IMR-90 (cell line): ENCODE data around the gene DHCR24. TPM values are rescaled to one million over a fixed set of nuclear protein-coding genes. Genes with fewer than 3 reads are reported as not detected.

Experiments
- ATAC-seq: fragments of 200-7000 bp; cut with Tn5 transposase; 2 replicates; pipeline ENCODE4 v1.9.1; 2020; ENCODE audit warnings: low read depth, mild to moderate bottlenecking, moderate library complexity
- BruUV-seq: library from RNA; stranded (reverse); fragments of 400-500 nt; replicated peaks from 2 replicates; lab custom pipeline; 2021; lab: Mats Ljungman, UMichigan
- CTCF ChIA-PET: fragments of 300-600 bp; formaldehyde crosslinking; extraction: SDS; loops from one replicate; lab custom pipeline; 2021; ENCODE audit warnings: antibody characterized with exemption; lab: Yijun Ruan, JAX
- POLR2A ChIA-PET: fragments of 300-600 bp; sonication (Branson Sonifier 250); formaldehyde crosslinking; loops from one replicate; lab custom pipeline; 2022; ENCODE audit warnings: antibody characterized with exemption; ENCODE audit not compliant: unreplicated experiment; lab: Charles Lee
- DNase-seq: peaks from one replicate; pipeline ENCODE4 v3.0.0; 2013
- H2AFZ ChIP-seq: replicated peaks from 2 replicates; pipeline ENCODE3; 2013; ENCODE audit warnings: low read length, mild to moderate bottlenecking; ENCODE audit not compliant: poor library complexity
- H2AK5ac ChIP-seq: 2 replicates; pipeline ENCODE4 v1.6.1; 2013; ENCODE audit warnings: low read depth, low read length, inconsistent platforms
- H2AK9ac ChIP-seq: replicated peaks from 2 replicates; pipeline ENCODE3; 2013; ENCODE audit warnings: mild to moderate bottlenecking, low read depth, low read length, moderate library complexity; ENCODE audit not compliant: poor library complexity
- H2BK120ac ChIP-seq: 2 replicates; pipeline ENCODE4 v1.6.1; 2013; ENCODE audit warnings: low read depth, low read length, inconsistent platforms
- H2BK15ac ChIP-seq: 3 replicates; pipeline ENCODE4 v1.6.1; 2013; ENCODE audit warnings: low read depth, low read length, inconsistent platforms
- H2BK20ac ChIP-seq: 2 replicates; pipeline ENCODE4 v1.6.1; 2013; ENCODE audit warnings: low read depth, mild to moderate bottlenecking, inconsistent platforms, low read length, moderate library complexity
- H2BK5ac ChIP-seq: 2 replicates; pipeline ENCODE4 v1.6.1; 2013; ENCODE audit warnings: mild to moderate bottlenecking, low read depth, low read length, inconsistent platforms; ENCODE audit not compliant: poor library complexity, severe bottlenecking
- H3K14ac ChIP-seq: replicated peaks from 2 replicates; pipeline ENCODE4 v1.6.1; 2013; ENCODE audit warnings: low read depth, low read length, inconsistent platforms
- H3K18ac ChIP-seq: 2 replicates; pipeline ENCODE4 v1.6.1; 2013; ENCODE audit warnings: low read depth, low read length, control low read depth
- H3K23ac ChIP-seq: 2 replicates; pipeline ENCODE4 v1.6.1; 2013; ENCODE audit warnings: low read depth, low read length, inconsistent platforms
- H3K27ac ChIP-seq: 2 replicates; pipeline ENCODE4 v1.5.1; 2013; ENCODE audit warnings: mild to moderate bottlenecking, control low read depth, low read length; ENCODE audit not compliant: insufficient read depth
- H3K27me3 ChIP-seq: 2 replicates; pipeline ENCODE4 v1.6.1; 2013; ENCODE audit warnings: low read length; ENCODE audit not compliant: control insufficient read depth, insufficient read depth
- H3K36me3 ChIP-seq: 2 replicates; pipeline ENCODE4 v1.6.1; 2013; ENCODE audit warnings: low read length, mixed read lengths; ENCODE audit not compliant: control insufficient read depth, insufficient read depth
- H3K4ac ChIP-seq: 2 replicates; pipeline ENCODE4 v1.6.1; 2013; ENCODE audit warnings: low read depth, low read length, inconsistent platforms
- H3K4me1 ChIP-seq: 2 replicates; pipeline ENCODE4 v1.6.1; 2013; ENCODE audit warnings: low read length, mixed read lengths; ENCODE audit not compliant: control insufficient read depth, insufficient read depth
- H3K4me2 ChIP-seq: 2 replicates; pipeline ENCODE4 v1.6.1; 2013; ENCODE audit warnings: low read depth, mild to moderate bottlenecking, control low read depth, low read length, moderate library complexity
- H3K4me3 ChIP-seq: 2 replicates; pipeline ENCODE4 v1.5.1; 2013; ENCODE audit warnings: low read depth, mild to moderate bottlenecking, control low read depth, low read length, moderate library complexity; ENCODE audit not compliant: insufficient read depth
- H3K56ac ChIP-seq: 2 replicates; pipeline ENCODE4 v1.6.1; 2013; ENCODE audit warnings: low read length, inconsistent platforms; ENCODE audit not compliant: insufficient read depth; ENCODE audit errors: extremely low read depth
- H3K79me1 ChIP-seq, 2 experiments: 2 replicates each; pipeline ENCODE4 v1.6.1; 2013; ENCODE audit warnings: low read length in 2 of 2, inconsistent platforms in 1 of 2, low read depth in 1 of 2
- H3K9ac ChIP-seq: 2 replicates; pipeline ENCODE4 v1.6.1; 2013; ENCODE audit warnings: low read depth, low read length, control low read depth
- H3K9me1 ChIP-seq: 2 replicates; pipeline ENCODE4 v1.6.1; 2013; ENCODE audit warnings: low read length, inconsistent platforms; ENCODE audit not compliant: insufficient read depth
- H3K9me3 ChIP-seq: 2 replicates; pipeline ENCODE4 v1.6.1; 2013; ENCODE audit warnings: low read length; ENCODE audit not compliant: control insufficient read depth, insufficient read depth
- H4K20me1 ChIP-seq: 2 replicates; pipeline ENCODE4 v1.6.1; 2013; ENCODE audit warnings: low read length, inconsistent platforms; ENCODE audit not compliant: insufficient read depth
- H4K5ac ChIP-seq: 2 replicates; pipeline ENCODE4 v1.6.1; 2013; ENCODE audit warnings: mild to moderate bottlenecking, low read depth, low read length, control low read depth
- H4K8ac ChIP-seq, 2 experiments: 2 replicates each; pipeline ENCODE4 v1.6.1; 2013; ENCODE audit warnings: low read depth in 2 of 2, low read length in 2 of 2, control low read depth in 1 of 2, inconsistent platforms in 1 of 2
- H4K91ac ChIP-seq: 2 replicates; pipeline ENCODE4 v1.6.1; 2013; ENCODE audit warnings: low read depth, low read length, inconsistent platforms; ENCODE audit not compliant: insufficient read depth
- BHLHE40 ChIP-seq: fragments of 150-350 bp; IDR thresholded peaks from 2 replicates; pipeline ENCODE4 v1.6.1; 2016; ENCODE audit warnings: mild to moderate bottlenecking, low read depth, low read length
- CEBPB ChIP-seq: IDR thresholded peaks from 2 replicates; pipeline ENCODE4 v1.6.1; 2012; ENCODE audit warnings: low read depth, low read length, improper control_type of control experiment
- CHD1 ChIP-seq: IDR thresholded peaks from 2 replicates; pipeline ENCODE4 v1.6.1; 2012; ENCODE audit warnings: low read depth, low read length, improper control_type of control experiment
- CTCF ChIP-seq: conservative IDR thresholded peaks from 2 replicates; pipeline ENCODE4 v1.5.1; 2012; ENCODE audit warnings: mild to moderate bottlenecking, low read depth, low read length, improper control_type of control experiment
- ELK1 ChIP-seq: fragments of 150-350 bp; IDR thresholded peaks from 2 replicates; pipeline ENCODE4 v1.6.1; 2016; ENCODE audit warnings: low read depth, mild to moderate bottlenecking, low read length, moderate library complexity, borderline replicate concordance
- FOS ChIP-seq: fragments of 150-350 bp; IDR thresholded peaks from 2 replicates; pipeline ENCODE4 v1.6.1; 2016; ENCODE audit warnings: low read depth, low read length
- MAFK ChIP-seq: IDR thresholded peaks from 2 replicates; pipeline ENCODE4 v1.6.1; 2012; ENCODE audit warnings: low read depth, low read length, improper control_type of control experiment
- MAZ ChIP-seq: IDR thresholded peaks from 2 replicates; pipeline ENCODE4 v1.6.1; 2012; ENCODE audit warnings: low read depth, mild to moderate bottlenecking, low read length, improper control_type of control experiment, moderate library complexity, borderline replicate concordance
- MXI1 ChIP-seq: IDR thresholded peaks from 2 replicates; pipeline ENCODE4 v1.6.1; 2012; ENCODE audit warnings: low read depth, mild to moderate bottlenecking, low read length, moderate library complexity, borderline replicate concordance
- NFE2L2 ChIP-seq: fragments of 150-350 bp; IDR thresholded peaks from 2 replicates; pipeline ENCODE4 v1.6.1; 2016; ENCODE audit warnings: low read depth, mild to moderate bottlenecking, low read length
- POLR2A ChIP-seq: IDR thresholded peaks from 2 replicates; pipeline ENCODE4 v1.6.1; 2012; ENCODE audit warnings: mild to moderate bottlenecking, low read depth, low read length
- RAD21 ChIP-seq: IDR thresholded peaks from 2 replicates; pipeline ENCODE4 v1.6.1; 2012; ENCODE audit warnings: low read length, improper control_type of control experiment
- RCOR1 ChIP-seq: IDR thresholded peaks from 2 replicates; pipeline ENCODE4 v1.6.1; 2012; ENCODE audit warnings: mild to moderate bottlenecking, low read length, improper control_type of control experiment; ENCODE audit not compliant: insufficient replicate concordance
- RFX5 ChIP-seq: IDR thresholded peaks from 2 replicates; pipeline ENCODE4 v1.8.0; 2012; ENCODE audit warnings: low read depth, mild to moderate bottlenecking, low read length, moderate library complexity
- SMC3 ChIP-seq: fragments of 150-350 bp; IDR thresholded peaks from 2 replicates; pipeline ENCODE4 v1.6.1; 2016; ENCODE audit warnings: low read depth, mild to moderate bottlenecking, antibody characterized with exemption, low read length, moderate library complexity
- USF2 ChIP-seq: fragments of 150-350 bp; IDR thresholded peaks from 2 replicates; pipeline ENCODE4 v1.6.1; 2017; ENCODE audit warnings: mild to moderate bottlenecking, antibody characterized with exemption, low read length, low read depth
- WGBS, 2 experiments: methylation state at CpG; one replicate each; pipeline versions ENCODE4 v1.1.5 to v1.1.7; 2013; ENCODE audit warnings: missing lambda C conversion rate in 2 of 2; ENCODE audit not compliant: insufficient read length in 1 of 2; ENCODE audit errors: extremely low coverage in 2 of 2; 5-methylcytosine and 5-hydroxymethylcytosine counted together
- dilution Hi-C: fragments of 300-500 bp; cut with HindIII; formaldehyde crosslinking; loops from one replicate; pipeline ENCODE4 v1.14.3; 2018; ENCODE audit warnings: low sequenced_read_pairs; ENCODE audit not compliant: unreplicated experiment
- in situ Hi-C: fragments of 300-500 bp; cut with MboI; formaldehyde crosslinking; loops from 3 replicates; pipeline ENCODE4 v1.14.3; 2019; ENCODE audit warnings: low sequenced_read_pairs, inconsistent platforms, mixed read lengths
- intact Hi-C: fragments of 100-400 bp; cut with micrococcal nuclease; formaldehyde crosslinking; loops from 2 replicates; pipeline ENCODE4 v1.10.0; 2022
- polyA plus RNA-seq, 3 experiments: library from polyadenylated mRNA; depleted of rRNA; stranded (reverse); fragments of >200 nt; gene quantifications; 2 replicates each; pipeline ENCODE4 v1.2.3, GENCODE V29; 2012; ENCODE audit warnings: low replicate concordance in 1 of 3
- total RNA-seq: library from RNA; depleted of rRNA; stranded (reverse); fragments of >200 nt; gene quantifications from 2 replicates; pipeline ENCODE4 v1.2.3, GENCODE V29; 2012

The DHCR24 gene
- total and polyA plus RNA-seq, 2 of the 4 experiments (the other 2 are of a cell fraction): 130 to 194 TPM

- BruUV-seq: no TSS peak
- ATAC-seq: no peak
- dilution Hi-C loops: no loop called here
These were observed 33.1 kb downstream of the DHCR24 start for GRCh38 chr1:54853793-54854370.

More at GRCh38 chr1:54853793-54854370, 33.1 kb downstream of the DHCR24 start:
- Histone ChIP-seq H3K56ac (no peak overlapping the region), H2BK15ac (no peak overlapping the region), H3K9ac (no peak overlapping the region), H2BK120ac (peak overlapping the region; percentile 13; the same call in 1 of the 2 replicates), H3K27ac (no peak overlapping the region), H3K9me3 (no peaks in the 10 kb centered on the region), H2AFZ (no peak overlapping the region), H4K91ac (no peak overlapping the region), H3K27me3 (no peaks in the 10 kb centered on the region), H3K4me2 (no peak overlapping the region), H3K18ac (no peak overlapping the region), H3K9me1 (peaks cover 49% of the 10 kb centered on the region), H3K4me1 (peaks cover 29% of the 10 kb centered on the region), H3K23ac (no peak overlapping the region), H2BK5ac (no peak overlapping the region), H4K5ac (no peak overlapping the region), H3K79me1 (peaks cover 0 to 28% of the 10 kb centered on the region in 2 experiments; a peak in 2 of 4 replicates), H2BK20ac (no peak overlapping the region), H3K4me3 (no peak overlapping the region), H2AK5ac (peak overlapping the region; percentile 27; the same call in 1 of the 2 replicates), H3K4ac (0 out of 2 replicates have a peak overlapping the region, but pooled peaks have one; percentile 40), H4K20me1 (peaks cover 6% of the 10 kb centered on the region; the same call in 1 of the 2 replicates), H3K36me3 (no peaks in the 10 kb centered on the region; the same call in 1 of the 2 replicates), H3K14ac (no peak overlapping the region), H4K8ac (no peak overlapping the region), H2AK9ac (no peak overlapping the region)
- in situ Hi-C loops (no loop called here), intact Hi-C loops (no loop called here)
- 96% methylated on average over 9 of the region's 12 CpGs; no CpG with 5 or more reads in 1 of the 2 experiments for WGBS, 2 experiments
- CTCF ChIA-PET: no interaction called here
- no peak for TF ChIP-seq POLR2A
- TF ChIP-seq BHLHE40: no peak
- TF ChIP-seq FOS: no peak
- TF ChIP-seq SMC3: no peak
- TF ChIP-seq MAFK: no peak
- no peak for TF ChIP-seq RCOR1
- TF ChIP-seq CEBPB: no peak
- TF ChIP-seq NFE2L2: no peak
- no peak for TF ChIP-seq MXI1
- no peak for TF ChIP-seq ELK1
- TF ChIP-seq CHD1: no peak
- no peak for TF ChIP-seq USF2
- TF ChIP-seq MAZ: no peak
- TF ChIP-seq CTCF: no peak
- TF ChIP-seq RAD21: no peak
- TF ChIP-seq RFX5: no peak
- POLR2A ChIA-PET: no interaction called here
- no peak for DNase-seq
